ENCODE results near the gene CTU2.

The CTU2 gene

GRCh38 chr16:88715312-88716190 is 9.2 kb downstream of the CTU2 start:
- DNase-seq, result no peak

- DNase-seq, result no peak
These were observed 9.9 kb downstream of the CTU2 start for GRCh38 chr16:88716201-88716600.

- DNase-seq, result no peak
These were observed 10.3 kb downstream of the CTU2 start for GRCh38 chr16:88716601-88717001.

- no peak for DNase-seq
These were observed 11.9 kb downstream of the CTU2 start for GRCh38 chr16:88718178-88718577.

- DNase-seq, result no peak
These were observed 13.1 kb downstream of the CTU2 start for GRCh38 chr16:88719267-88719932.

GRCh38 chr16:88719933-88720296 is 13.6 kb downstream of the CTU2 start:
- DNase-seq, result no peak

GRCh38 chr16:88720396-88720970 is 14.2 kb downstream of the CTU2 start:
- no peak for DNase-seq

GRCh38 chr16:88721236-88721635 is 14.9 kb downstream of the CTU2 start:
- no peak for DNase-seq

GRCh38 chr16:88721815-88722755 is 15.8 kb downstream of the CTU2 start:
- no peak for DNase-seq

GRCh38 chr16:88722784-88723506 is 16.6 kb downstream of the CTU2 start:
- DNase-seq, result no peak

- DNase-seq, result no peak
These were observed 17.2 kb downstream of the CTU2 start for GRCh38 chr16:88723507-88723887.

- DNase-seq, result no peak
These were observed 17.6 kb downstream of the CTU2 start for GRCh38 chr16:88723911-88724310.

- DNase-seq, result no peak
These were observed 18.7 kb downstream of the CTU2 start for GRCh38 chr16:88724855-88725555.

GRCh38 chr16:88725609-88726407 is 19.5 kb downstream of the CTU2 start:
- DNase-seq, result no peak

- no peak for DNase-seq
These were observed 20.1 kb downstream of the CTU2 start for GRCh38 chr16:88726408-88726749.

GRCh38 chr16:88726981-88727380 is 20.7 kb downstream of the CTU2 start:
- no peak for DNase-seq

- no peak for DNase-seq
These were observed 21.6 kb downstream of the CTU2 start for GRCh38 chr16:88727871-88728270.

GRCh38 chr16:88730632-88731607 is 24.6 kb downstream of the CTU2 start:
- DNase-seq, result no peak

- DNase-seq, result no peak
These were observed 25.4 kb downstream of the CTU2 start for GRCh38 chr16:88731699-88732098.
